Measurements from ENCODE around the gene DNAJC17.

The DNAJC17 gene

GRCh38 chr15:40775007-40775406 is 32.3 kb downstream of the DNAJC17 start:
- no peak for DNase-seq (ENCODE audit: extremely low read depth, low read depth)
- no peak overlapping the region for H3K4me3 ChIP-seq (replicated peaks; ENCODE audit: low read depth, low read length)
- TF ChIP-seq CTCF (IDR thresholded peaks at IDR 0.05; ENCODE audit: low read depth, low read length, missing control alignments), result no peak

DNA sequence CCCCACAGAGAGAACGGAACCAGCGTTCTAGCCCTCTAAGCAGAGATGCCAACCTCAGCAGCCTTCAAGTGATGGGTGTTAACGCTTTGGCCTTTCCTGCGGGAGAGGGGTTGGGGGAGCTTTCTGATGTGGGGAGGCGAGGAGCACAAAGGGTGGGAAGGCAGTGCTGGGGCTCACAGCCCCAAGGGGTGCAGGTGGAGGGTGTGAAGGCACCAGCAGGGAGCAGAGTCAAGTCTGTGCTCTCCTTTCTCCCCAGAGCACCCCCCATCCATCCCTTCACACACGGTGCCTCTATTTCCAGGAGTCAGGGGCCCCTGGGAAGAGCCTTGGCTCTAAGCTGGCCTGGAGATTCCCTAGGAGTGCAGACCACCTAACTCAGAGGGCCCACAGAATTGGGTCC is 33.4 kb downstream of the DNAJC17 start:
- TF ChIP-seq CTCF (IDR thresholded peaks at IDR 0.05; ENCODE audit: low read depth, low read length, missing control alignments), result no peak
- DNase-seq (ENCODE audit: extremely low read depth, low read depth), result no peak
- H3K4me3 ChIP-seq (replicated peaks; ENCODE audit: low read depth, low read length), result no peak overlapping the region

- H3K4me3 ChIP-seq (replicated peaks; ENCODE audit: low read depth, low read length), result no peak overlapping the region
- no peak for TF ChIP-seq CTCF (IDR thresholded peaks at IDR 0.05; ENCODE audit: low read depth, low read length, missing control alignments)
- DNase-seq (ENCODE audit: extremely low read depth, low read depth), result no peak
Observed at GRCh38 chr15:40773496-40773895, 33.8 kb downstream of the DNAJC17 start.

DNA sequence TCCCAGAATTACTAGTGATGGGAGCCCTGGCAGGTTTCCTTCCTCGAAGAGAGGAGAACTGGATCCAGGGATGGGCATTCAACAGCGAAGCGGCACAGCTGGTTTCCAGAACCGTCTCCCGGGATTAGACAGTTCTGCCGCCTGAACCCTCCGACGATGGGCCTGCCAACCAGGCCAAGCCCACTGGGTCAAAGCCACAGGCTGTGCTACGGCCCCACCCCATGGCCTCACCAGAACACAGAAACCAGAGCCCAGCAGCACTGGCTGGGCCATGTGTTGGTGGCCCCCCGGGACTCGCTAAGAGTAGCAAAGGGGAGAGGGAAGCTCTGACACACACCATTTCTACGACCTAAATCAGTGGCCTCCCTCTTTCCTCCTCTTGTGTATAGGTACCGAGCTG is 35.3 kb downstream of the DNAJC17 start:
- DNase-seq (ENCODE audit: extremely low read depth, low read depth), result no peak
- TF ChIP-seq CTCF (IDR thresholded peaks at IDR 0.05; ENCODE audit: low read depth, low read length, missing control alignments), result no peak
- no peak overlapping the region for H3K4me3 ChIP-seq (replicated peaks; ENCODE audit: low read depth, low read length)

- H3K4me3 ChIP-seq (replicated peaks; ENCODE audit: low read depth, low read length), result no peak overlapping the region
- no peak for DNase-seq (ENCODE audit: extremely low read depth, low read depth)
- TF ChIP-seq CTCF (IDR thresholded peaks at IDR 0.05; ENCODE audit: low read depth, low read length, missing control alignments), result no peak
Observed at GRCh38 chr15:40771242-40771641, 36.0 kb downstream of the DNAJC17 start.

DNA sequence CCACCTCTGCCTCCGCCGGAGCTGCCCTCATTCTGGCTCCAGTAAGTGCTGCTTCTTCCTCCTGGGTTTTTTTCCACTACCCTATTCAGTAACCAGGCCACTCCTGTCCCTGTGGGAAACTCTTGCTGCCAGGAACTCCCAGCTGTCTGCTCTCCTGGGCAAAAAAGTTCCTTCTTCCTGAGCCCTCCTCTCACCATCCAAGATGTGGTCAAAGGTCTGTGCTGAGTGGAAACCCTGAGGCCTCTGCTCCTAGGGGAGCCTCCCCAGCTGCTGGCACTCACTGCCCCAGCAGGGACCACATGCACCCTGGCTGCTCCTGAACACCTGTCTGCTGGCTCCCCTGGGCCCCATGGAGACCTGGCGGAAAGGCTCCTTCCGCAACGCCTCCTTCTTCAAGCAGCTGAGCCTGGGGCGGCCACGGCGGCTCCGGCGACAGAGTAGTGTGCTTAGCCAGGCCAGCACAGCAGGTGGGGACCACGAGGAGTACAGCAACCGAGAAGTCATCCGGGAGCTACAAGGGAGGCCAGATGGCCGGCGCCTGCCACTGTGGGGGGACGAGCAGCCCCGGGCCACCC is 37.0 kb downstream of the DNAJC17 start:
- no peak for DNase-seq (ENCODE audit: extremely low read depth, low read depth)
- TF ChIP-seq CTCF (IDR thresholded peaks at IDR 0.05; ENCODE audit: low read depth, low read length, missing control alignments), result no peak
- no peak overlapping the region for H3K4me3 ChIP-seq (replicated peaks; ENCODE audit: low read depth, low read length)

Data from HFF-Myc (cell line).